Activated T-helper 2 cell treated with anti-CD3 and anti-CD28 coated beads, Interferon-gamma antibody, Interleukin-2, Interleukin-4, amounts not matched to agents 10 μg/mL and 5 μg/mL and 100 μg/mL, durations not matched to agents 14 hours and 24 hours and 36 hours (primary cell): ENCODE results near the gene GAL. TPM values are rescaled to one million over a fixed set of nuclear protein-coding genes. Genes with fewer than 3 reads are reported as not detected.

ENCODE experiments used
- DNase-seq: peaks from one replicate; pipeline ENCODE4 v3.0.0; 2021; ENCODE audit warnings: low spot score
- H3K27ac Mint-ChIP-seq: one replicate; pipeline ENCODE4 v1.8.0; 2021; ENCODE audit warnings: mixed read lengths
- H3K27me3 Mint-ChIP-seq: one replicate; pipeline ENCODE4 v1.8.0; 2021; ENCODE audit warnings: low read depth, mixed read lengths
- H3K36me3 Mint-ChIP-seq: one replicate; pipeline ENCODE4 v1.8.0; 2021; ENCODE audit warnings: low read depth, mixed read lengths
- H3K4me1 Mint-ChIP-seq: one replicate; pipeline ENCODE4 v1.8.0; 2021; ENCODE audit warnings: low read depth, mixed read lengths
- H3K4me3 Mint-ChIP-seq: one replicate; pipeline ENCODE4 v1.8.0; 2021; ENCODE audit warnings: low read depth, mild to moderate bottlenecking, moderate library complexity, mixed read lengths
- H3K9me3 Mint-ChIP-seq: one replicate; pipeline ENCODE4 v1.8.0; 2021; ENCODE audit warnings: mixed read lengths
- intact Hi-C: fragments of 100-400 bp; cut with micrococcal nuclease; formaldehyde crosslinking; loops from one replicate; pipeline ENCODE4 v1.15.1; 2023
- total RNA-seq: library from RNA; stranded (reverse); gene quantifications from 2 replicates; pipeline ENCODE4 v1.2.3, GENCODE V29; 2022

The GAL gene
- total RNA-seq, 1 donor from 2014 or later = 0.84 TPM

DNA sequence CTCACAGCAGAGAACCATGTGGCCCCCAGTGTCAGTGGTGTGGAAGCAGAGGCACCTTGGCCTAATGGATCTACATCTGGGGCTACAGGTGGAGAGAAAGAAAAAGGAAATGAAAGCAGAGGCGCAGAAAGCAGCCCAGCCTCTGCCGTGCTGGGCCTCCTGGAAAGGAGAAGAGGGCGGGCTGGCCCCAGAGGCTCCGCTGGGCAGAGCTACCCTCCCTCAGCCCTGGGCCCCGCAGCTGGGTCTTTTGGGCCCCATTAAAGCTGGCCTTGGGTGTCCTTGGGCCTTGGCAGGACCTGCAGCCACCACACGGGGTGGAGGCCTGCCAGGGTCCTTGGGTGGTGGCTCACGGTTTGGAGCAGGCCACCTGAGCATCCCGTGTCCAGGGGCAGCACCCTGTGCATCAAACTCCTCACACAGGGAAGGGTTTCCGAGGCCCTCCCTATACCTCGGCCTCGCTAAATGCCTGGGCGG is 31.6 kb upstream of the GAL start:
- intact Hi-C loops = no loop called here
- no peak for DNase-seq
- Mint-ChIP-seq H3K27ac (no peak overlapping the region), H3K27me3 (peaks cover 5% of the 10 kb centered on the region), H3K36me3 (no peaks in the 10 kb centered on the region), H3K9me3 (no peaks in the 10 kb centered on the region), H3K4me3 (no peak overlapping the region), H3K4me1 (no peaks in the 10 kb centered on the region)

DNA sequence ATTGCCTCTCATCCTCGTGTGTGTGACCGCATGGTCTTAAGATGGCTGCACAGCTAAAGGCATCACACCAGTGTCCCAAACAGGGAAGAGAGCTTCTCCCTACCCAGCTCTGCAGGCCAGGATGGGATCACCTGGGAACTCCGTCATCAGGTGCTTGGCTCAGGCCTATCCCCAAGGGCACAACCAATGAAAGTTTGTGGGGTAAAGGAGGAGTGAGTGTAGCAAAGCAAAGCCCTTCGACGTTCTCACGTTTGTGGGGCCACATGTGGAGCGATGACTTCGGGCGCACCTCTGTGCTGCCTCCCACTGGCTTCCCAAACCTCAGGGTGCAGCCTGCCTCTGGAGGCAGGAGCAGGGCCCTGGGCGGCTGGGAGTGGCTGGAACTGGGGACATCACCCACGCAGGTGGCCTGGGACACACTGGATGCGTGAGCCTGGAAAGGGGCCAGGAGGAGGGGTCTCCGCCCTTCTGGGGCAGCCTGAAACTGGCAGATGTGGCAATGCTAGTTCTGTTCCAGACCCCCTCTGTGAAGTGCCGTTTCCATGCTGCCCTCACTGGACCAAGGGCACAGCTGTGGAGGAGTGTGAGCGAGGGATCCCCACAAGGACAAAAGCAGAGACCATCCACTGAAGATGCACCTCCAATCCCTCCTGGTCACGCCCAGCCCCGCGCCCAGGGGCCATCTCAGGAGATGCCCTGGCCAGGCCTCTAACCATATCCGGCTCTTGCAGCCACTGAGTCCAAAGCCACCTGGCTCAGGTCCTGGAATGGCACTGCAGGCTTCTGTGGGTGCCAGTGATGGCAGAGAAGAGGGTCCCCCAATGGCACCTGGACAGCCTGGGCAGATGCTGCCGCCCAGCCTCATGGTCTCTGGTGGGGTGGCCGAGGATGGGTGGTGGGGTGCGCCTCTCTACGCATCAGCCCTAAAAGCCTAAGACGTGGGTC is 30.6 kb upstream of the GAL start:
- Mint-ChIP-seq H3K36me3 (no peaks in the 10 kb centered on the region), H3K4me1 (no peaks in the 10 kb centered on the region), H3K27me3 (peaks cover 5% of the 10 kb centered on the region), H3K9me3 (no peaks in the 10 kb centered on the region), H3K27ac (no peak overlapping the region), H3K4me3 (no peak overlapping the region)
- intact Hi-C loops = no loop called here
- no peak for DNase-seq

DNA sequence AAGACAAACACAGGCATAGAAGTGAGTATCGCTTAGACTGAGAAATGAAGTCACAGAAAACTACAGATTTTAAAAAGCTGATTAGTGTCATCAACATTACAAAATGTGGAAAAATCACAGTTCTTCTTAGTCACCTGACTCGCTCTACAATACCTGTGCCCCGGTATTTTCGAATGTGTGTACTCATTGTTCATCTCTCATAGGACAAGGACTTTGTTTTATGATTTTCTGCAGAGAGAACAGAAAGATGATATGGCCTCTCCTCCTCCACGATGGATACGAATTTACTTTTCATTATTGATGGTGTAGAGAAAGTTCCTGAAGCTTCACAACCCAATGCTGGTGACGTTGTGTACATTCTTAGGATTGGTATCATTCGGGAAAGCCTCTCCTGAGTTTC is 29.4 kb upstream of the GAL start:
- H3K27me3 Mint-ChIP-seq = no peaks in the 10 kb centered on the region
- H3K27ac Mint-ChIP-seq = no peak overlapping the region
- no peaks in the 10 kb centered on the region for H3K4me1 Mint-ChIP-seq
- no peaks in the 10 kb centered on the region for H3K36me3 Mint-ChIP-seq
- intact Hi-C loops = no loop called here
- no peaks in the 10 kb centered on the region for H3K9me3 Mint-ChIP-seq
- no peak overlapping the region for H3K4me3 Mint-ChIP-seq
- no peak for DNase-seq

DNA sequence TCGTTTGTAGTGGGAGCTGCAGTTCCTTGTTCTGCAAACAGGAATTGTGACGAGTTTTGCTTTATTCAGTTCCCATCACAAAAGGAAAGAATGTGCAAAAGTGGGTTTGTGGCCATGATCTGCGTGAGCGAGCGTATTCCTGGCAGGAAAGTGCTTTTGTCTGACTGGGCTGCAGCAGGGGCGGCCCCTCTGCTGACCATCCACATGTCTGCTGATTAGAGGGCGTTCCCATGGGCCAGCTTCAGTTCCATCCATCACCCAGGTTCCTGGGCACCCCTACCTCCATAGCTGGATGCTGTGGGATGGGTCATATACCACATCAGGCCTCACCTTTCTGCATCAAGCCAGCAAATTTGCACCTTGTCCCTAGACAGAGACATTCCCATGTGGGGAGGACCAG is 28.9 kb upstream of the GAL start:
- H3K4me1 Mint-ChIP-seq = no peaks in the 10 kb centered on the region
- no peak overlapping the region for H3K27ac Mint-ChIP-seq
- intact Hi-C loops = no loop called here
- H3K9me3 Mint-ChIP-seq = no peaks in the 10 kb centered on the region
- DNase-seq = no peak
- no peaks in the 10 kb centered on the region for H3K27me3 Mint-ChIP-seq
- no peaks in the 10 kb centered on the region for H3K36me3 Mint-ChIP-seq
- no peak overlapping the region for H3K4me3 Mint-ChIP-seq

DNA sequence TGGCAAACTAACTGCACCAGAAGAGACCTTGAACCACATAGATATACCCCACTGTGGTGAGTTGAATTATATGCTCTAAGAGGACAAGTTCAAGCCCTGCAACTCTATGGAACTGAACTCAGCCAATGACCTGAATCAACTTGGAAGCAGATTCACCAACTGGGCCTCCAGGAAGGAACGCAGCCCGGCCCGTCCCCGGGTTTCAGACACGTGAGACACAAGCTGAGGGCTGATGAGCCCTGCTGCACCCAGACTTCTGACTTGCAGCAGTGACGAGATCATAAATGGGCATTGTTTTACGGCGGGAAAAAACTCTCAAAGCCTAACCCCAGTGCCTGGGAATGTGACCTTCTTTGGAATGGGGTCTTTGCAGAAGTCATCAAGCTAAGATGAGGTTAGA is 28.5 kb upstream of the GAL start:
- no peaks in the 10 kb centered on the region for H3K36me3 Mint-ChIP-seq
- DNase-seq = no peak
- no peak overlapping the region for H3K4me3 Mint-ChIP-seq
- H3K4me1 Mint-ChIP-seq = no peaks in the 10 kb centered on the region
- H3K9me3 Mint-ChIP-seq = no peaks in the 10 kb centered on the region
- H3K27ac Mint-ChIP-seq = no peak overlapping the region
- intact Hi-C loops = no loop called here
- H3K27me3 Mint-ChIP-seq = no peaks in the 10 kb centered on the region

DNA sequence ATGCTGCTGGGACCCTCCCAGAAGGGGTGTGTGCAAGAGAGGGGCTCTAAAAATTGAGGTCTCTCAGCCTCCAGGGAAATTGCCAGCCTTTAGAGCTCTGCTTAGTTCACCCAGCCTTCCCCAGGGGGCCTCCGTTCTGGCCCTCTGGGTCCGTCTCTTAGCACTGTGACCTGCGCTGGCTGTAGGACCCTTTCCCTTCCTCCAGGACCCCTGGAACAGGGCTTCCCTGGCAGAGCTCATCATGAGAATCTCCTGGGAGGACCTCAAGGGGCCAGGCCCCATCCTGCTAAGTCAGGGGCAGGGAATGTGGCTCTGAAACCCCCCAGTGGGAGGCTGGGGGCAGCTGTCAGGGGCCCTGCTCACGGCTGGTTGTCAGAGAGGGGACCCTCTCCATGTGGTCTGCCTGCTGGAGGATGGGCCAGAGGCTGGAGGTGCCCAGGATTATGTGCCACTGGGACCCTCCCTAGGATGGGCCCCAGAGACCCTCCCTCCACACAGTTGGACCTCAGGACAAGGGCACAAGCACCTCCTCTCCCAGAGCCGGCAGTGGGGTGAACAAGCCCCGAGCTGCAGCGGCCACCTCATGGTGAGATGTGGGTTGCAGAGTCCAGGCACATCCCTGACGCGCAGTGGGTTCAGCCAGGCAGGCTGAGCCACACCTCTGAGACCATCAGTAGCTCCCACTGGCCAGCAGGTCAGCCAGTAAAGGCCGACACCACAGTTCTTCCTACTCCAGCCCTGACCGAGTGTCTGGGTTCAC is 27.1 kb upstream of the GAL start:
- H3K27ac Mint-ChIP-seq = no peak overlapping the region
- DNase-seq = no peak
- H3K27me3 Mint-ChIP-seq = no peaks in the 10 kb centered on the region
- intact Hi-C loops = no loop called here
- H3K36me3 Mint-ChIP-seq = no peaks in the 10 kb centered on the region
- H3K9me3 Mint-ChIP-seq = no peaks in the 10 kb centered on the region
- no peak overlapping the region for H3K4me3 Mint-ChIP-seq
- H3K4me1 Mint-ChIP-seq = no peaks in the 10 kb centered on the region

DNA sequence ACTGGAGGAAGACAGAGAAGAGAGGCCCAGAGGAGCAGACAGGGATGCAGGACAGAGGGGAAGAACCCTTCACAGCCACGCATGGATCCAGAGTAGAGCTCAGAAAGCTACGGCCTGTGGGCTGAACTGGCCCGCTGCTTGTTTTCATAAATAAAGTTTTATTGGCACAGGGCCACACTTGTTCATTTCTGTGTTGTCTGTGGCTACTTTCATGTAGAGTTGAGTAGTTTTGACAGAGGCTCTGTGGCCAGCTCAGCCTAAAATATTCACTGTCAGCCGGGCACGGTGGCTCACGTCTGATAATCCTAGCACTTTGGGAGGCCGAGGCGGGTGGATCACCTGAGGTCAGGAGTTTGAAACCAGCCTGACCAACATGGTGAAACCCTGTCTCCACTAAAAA is 26.2 kb upstream of the GAL start:
- H3K27me3 Mint-ChIP-seq = no peaks in the 10 kb centered on the region
- intact Hi-C loops = no loop called here
- no peaks in the 10 kb centered on the region for H3K36me3 Mint-ChIP-seq
- H3K27ac Mint-ChIP-seq = no peak overlapping the region
- no peaks in the 10 kb centered on the region for H3K4me1 Mint-ChIP-seq
- no peaks in the 10 kb centered on the region for H3K9me3 Mint-ChIP-seq
- DNase-seq = no peak
- H3K4me3 Mint-ChIP-seq = no peak overlapping the region

DNA sequence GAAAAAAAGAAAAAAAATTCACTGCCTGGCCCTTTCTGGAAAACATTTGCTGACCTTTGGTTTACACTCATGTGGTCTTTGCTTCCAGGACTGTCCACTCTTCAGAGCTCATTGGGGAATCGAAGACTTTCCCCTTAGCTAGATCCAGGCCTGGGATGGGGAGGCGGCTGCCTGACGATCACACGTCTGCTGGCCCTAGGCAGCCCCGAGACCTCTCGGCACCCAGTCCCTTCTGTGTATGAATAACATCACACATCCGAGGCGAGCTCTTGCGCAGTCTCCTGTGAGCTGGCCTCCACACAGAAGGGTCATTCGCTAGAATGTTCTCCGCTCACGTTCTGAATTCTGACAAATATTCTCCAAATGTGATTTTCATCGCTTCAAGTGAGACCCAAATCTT is 25.7 kb upstream of the GAL start:
- no peaks in the 10 kb centered on the region for H3K27me3 Mint-ChIP-seq
- H3K9me3 Mint-ChIP-seq = no peaks in the 10 kb centered on the region
- H3K36me3 Mint-ChIP-seq = no peaks in the 10 kb centered on the region
- no peak overlapping the region for H3K4me3 Mint-ChIP-seq
- intact Hi-C loops = no loop called here
- DNase-seq = no peak
- no peaks in the 10 kb centered on the region for H3K4me1 Mint-ChIP-seq
- no peak overlapping the region for H3K27ac Mint-ChIP-seq

DNA sequence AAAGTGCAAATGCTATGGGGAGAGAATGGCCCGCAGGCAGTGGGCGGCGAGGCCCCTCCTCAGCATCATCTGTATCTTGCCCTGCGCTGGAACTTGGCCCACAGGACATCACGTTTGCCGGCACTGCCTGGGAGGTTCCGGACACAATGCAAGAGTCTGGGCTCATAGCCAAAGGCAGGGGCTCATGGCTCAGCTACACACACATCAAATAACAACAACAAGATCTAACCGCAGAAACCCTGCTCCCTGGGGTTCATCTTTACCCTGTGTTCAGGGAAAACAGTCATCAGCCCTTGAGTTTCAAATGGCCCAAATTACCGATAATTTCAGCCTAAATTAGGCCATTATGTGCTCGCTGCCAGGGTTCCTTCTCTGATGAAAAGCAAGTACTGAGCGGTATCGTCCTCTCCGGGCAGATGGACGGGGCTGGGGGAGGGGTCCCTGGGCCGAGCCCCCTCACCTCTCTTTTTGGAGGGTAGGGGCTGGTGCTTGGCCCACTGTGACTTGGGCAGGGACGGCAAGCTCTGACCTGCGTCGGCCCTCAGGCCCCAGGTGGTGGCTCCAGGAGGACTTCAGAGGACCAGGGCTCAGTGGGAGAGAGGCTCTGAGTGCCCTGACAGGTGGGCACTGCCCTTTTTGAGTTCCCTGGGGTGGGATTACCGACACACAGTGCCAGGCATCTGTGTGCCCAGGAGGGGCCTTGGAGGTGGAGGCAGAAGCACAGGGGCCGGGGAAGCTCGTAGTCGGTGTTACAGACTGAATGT is 25.0 kb upstream of the GAL start:
- Mint-ChIP-seq H3K9me3 (no peaks in the 10 kb centered on the region), H3K27ac (no peak overlapping the region), H3K36me3 (no peaks in the 10 kb centered on the region), H3K4me1 (no peaks in the 10 kb centered on the region), H3K4me3 (no peak overlapping the region), H3K27me3 (no peaks in the 10 kb centered on the region)
- intact Hi-C loops = no loop called here
- no peak for DNase-seq

DNA sequence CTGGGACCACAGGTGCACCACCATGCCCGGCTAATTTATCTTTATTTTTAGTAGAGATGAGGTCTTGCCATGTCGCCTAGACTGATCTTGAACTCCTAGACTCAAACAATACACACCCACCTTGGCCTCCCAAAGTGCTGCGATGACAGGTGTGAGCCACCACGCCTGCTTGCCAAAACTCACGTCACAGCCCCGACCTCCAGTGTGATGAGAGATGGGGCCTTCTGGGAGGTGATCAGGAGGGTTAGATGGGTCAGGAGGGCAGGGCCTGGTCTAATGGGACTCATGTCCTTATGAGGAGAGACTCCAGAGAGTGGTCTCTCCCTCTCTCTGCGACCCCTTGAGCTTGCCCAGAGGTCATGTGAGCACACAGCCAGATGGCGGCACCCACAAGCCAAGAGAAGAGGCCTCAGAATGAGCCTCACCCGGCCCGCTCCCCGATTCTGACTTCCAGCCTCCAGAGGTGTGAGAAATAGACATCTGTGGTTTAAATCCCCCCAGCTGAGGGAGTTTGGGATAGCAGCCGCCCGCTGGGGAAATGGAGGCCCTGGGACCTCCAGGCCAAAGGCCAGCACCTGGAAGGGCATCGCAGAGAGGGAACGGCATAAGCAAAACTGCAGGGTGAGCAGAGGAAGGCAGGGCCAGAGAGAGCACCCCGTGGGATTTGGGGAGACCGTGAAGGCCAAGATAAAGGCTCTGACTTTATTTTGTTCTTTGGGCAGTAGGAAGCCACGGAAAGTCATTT is 24.1 kb upstream of the GAL start:
- Mint-ChIP-seq H3K4me3 (no peak overlapping the region), H3K4me1 (no peaks in the 10 kb centered on the region), H3K36me3 (no peaks in the 10 kb centered on the region), H3K27ac (no peak overlapping the region), H3K9me3 (no peaks in the 10 kb centered on the region), H3K27me3 (no peaks in the 10 kb centered on the region)
- intact Hi-C loops = no loop called here
- no peak for DNase-seq

DNA sequence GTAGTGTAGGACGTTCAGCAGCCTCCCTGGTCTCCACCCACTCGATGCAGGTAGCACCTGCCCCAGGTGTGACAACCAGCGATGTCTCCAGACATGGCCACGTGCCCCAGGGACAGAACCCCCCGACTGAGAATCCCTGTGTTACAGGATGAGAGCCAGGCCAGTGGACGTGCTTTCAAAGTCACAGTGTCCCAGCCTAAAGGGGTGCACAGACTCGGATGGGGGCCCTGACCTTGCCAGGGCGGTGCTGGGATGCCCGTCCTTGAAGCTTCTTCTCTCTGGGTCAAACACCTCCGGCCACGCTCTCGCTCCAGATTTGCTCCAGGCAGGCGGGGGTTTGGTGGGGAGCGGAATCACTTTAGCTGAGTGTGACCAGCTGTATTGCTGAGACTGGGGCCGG is 23.3 kb upstream of the GAL start:
- intact Hi-C loops = no loop called here
- Mint-ChIP-seq H3K9me3 (no peaks in the 10 kb centered on the region), H3K4me3 (no peak overlapping the region), H3K4me1 (no peaks in the 10 kb centered on the region), H3K27ac (no peak overlapping the region), H3K36me3 (no peaks in the 10 kb centered on the region), H3K27me3 (no peaks in the 10 kb centered on the region)
- DNase-seq = no peak
